ENCODE data around the gene HNRNPAB. TPM values are rescaled to one million over a fixed set of nuclear protein-coding genes. Genes with fewer than 3 reads are reported as not detected.
A peak's percentile ranks its signal among the peaks of the same experiment; 100 is the strongest.

Gene HNRNPAB
- total RNA-seq, 2 experiments from 2014 or later, result 185 to 215 TPM

GRCh38 chr5:178230879-178231538 is 26.7 kb downstream of the HNRNPAB start:
- no peaks in the 10 kb centered on the region for H3K9me3 Mint-ChIP-seq
- ChIA-PET CTCF (interaction anchor here (0.9 to 2.3 kb wide), 4 partner anchors 10 to 67 kb away, joined by 3 to 6 read pairs (median 4); no protein-coding TSS in a partner anchor), POLR2A (no interaction called here)
- no peak for DNase-seq
- peak overlapping the region; percentile 85 for H3K27ac Mint-ChIP-seq
- H3K27me3 Mint-ChIP-seq, result no peaks in the 10 kb centered on the region
- peak overlapping the region; percentile 83 for H3K4me3 Mint-ChIP-seq
- H3K4me1 Mint-ChIP-seq, result peaks cover 72% of the 10 kb centered on the region
- peaks cover 50% of the 10 kb centered on the region for H3K36me3 Mint-ChIP-seq (ENCODE audit: low read depth)

GRCh38 chr5:178231539-178232123 is 27.3 kb downstream of the HNRNPAB start:
- peaks cover 47% of the 10 kb centered on the region for H3K36me3 Mint-ChIP-seq (ENCODE audit: low read depth)
- ChIA-PET CTCF (interaction anchor here (0.7 to 2.3 kb wide), 4 partner anchors 18 to 67 kb away, joined by 3 to 6 read pairs (median 3); no protein-coding TSS in a partner anchor), POLR2A (no interaction called here)
- H3K4me1 Mint-ChIP-seq, result peaks cover 75% of the 10 kb centered on the region
- H3K27ac Mint-ChIP-seq, result peak overlapping the region; percentile 85
- no peaks in the 10 kb centered on the region for H3K27me3 Mint-ChIP-seq
- H3K9me3 Mint-ChIP-seq, result no peaks in the 10 kb centered on the region
- no peak for DNase-seq
- peak overlapping the region; percentile 83 for H3K4me3 Mint-ChIP-seq

- Mint-ChIP-seq H3K36me3 (ENCODE audit: low read depth) (peaks cover 40% of the 10 kb centered on the region), H3K27me3 (no peaks in the 10 kb centered on the region), H3K27ac (peak within 1 kb of the TSS; percentile 90), H3K9me3 (no peaks in the 10 kb centered on the region), H3K4me1 (peaks cover 79% of the 10 kb centered on the region), H3K4me3 (peak within 1 kb of the TSS; percentile 83)
- peak; percentile 68 for DNase-seq
- POLR2A ChIA-PET, result no interaction called here
- CTCF ChIA-PET, result interaction anchor here (0.7 to 2.3 kb wide), 2 partner anchors 19 to 68 kb away, joined by 3 to 6 read pairs; no protein-coding TSS in a partner anchor
These were observed 28.0 kb downstream of the HNRNPAB start, which contains the start of gene PHYKPL for GRCh38 chr5:178232124-178232919. Gene PHYKPL, minus strand, starts transcription at chr5:178232802. Its CDS starts 252 bp downstream, at chr5:178232550.

DNA sequence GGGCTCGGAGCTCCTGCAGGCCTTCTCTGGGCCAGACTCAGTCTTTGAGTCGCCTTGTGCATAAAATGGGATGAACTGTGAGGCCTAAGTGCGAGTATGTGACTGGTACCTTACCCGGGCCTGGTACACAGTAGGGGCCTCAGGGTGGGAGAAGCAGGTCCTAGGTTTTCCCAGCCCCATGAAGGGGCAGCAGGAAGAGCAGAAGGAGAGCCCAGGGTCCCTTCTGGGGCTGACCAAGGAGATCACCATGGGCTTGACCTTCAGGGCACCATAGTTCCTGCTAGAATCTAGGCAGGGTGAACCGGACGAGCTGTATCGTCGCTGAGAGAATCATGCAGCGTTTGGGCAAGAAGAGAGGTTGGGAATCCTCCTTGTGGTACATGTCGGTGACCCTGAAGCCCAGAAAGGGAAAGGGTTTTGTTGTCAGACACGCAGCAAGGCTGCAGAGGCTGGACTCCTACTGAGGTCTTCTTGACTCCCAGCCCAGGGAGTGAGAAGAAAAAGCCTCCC is 28.6 kb downstream of the HNRNPAB start:
- Mint-ChIP-seq H3K4me1 (peaks cover 79% of the 10 kb centered on the region), H3K36me3 (ENCODE audit: low read depth) (peaks cover 33% of the 10 kb centered on the region), H3K9me3 (no peaks in the 10 kb centered on the region), H3K27ac (peak overlapping the region; percentile 90), H3K27me3 (no peaks in the 10 kb centered on the region), H3K4me3 (peak overlapping the region; percentile 65)
- no peak for DNase-seq
- ChIA-PET CTCF (no interaction called here), POLR2A (no interaction called here)

DNA sequence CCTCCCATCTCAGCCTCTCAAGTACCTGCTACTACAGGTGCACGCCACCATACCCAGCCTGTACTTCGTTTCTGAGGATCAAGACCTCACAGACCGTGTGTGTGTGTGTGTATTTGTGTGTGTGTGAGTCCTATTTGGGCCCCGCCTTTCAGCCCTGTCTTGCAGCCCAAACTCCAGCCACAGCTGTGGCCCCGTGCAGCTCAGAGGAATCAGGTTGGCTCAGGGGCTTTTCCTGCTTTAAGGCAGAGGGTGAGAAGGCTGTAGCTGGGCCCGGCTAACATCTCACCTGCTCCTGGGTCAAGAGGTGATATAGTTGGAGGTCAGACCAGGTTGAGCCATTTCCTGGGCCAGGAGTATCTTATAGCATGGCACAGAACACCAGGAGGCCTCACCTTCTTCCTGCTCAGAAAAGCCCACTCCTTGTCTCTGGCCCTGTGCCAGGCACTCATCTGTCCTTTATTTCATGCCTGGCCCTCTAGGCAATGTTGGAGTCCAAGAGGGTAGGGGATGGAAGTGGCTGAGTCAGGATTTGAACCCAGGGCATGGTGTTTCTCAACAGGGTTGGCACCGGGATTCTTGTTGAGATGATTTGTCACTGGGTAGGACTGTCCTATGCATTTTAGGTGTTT is 29.9 kb downstream of the HNRNPAB start:
- Mint-ChIP-seq H3K27ac (peak overlapping the region; percentile 90), H3K27me3 (no peaks in the 10 kb centered on the region), H3K4me1 (peaks cover 84% of the 10 kb centered on the region), H3K9me3 (no peaks in the 10 kb centered on the region), H3K4me3 (no peak overlapping the region), H3K36me3 (ENCODE audit: low read depth) (peaks cover 26% of the 10 kb centered on the region)
- DNase-seq, result no peak
- ChIA-PET CTCF (interaction anchor here (0.6 to 2.0 kb wide), 6 partner anchors 10 to 1371 kb away, joined by 3 to 9 read pairs (median 4); partner anchors contain the start of gene COL23A1), POLR2A (no interaction called here)

GRCh38 chr5:178234750-178235587 is 30.6 kb downstream of the HNRNPAB start:
- no peaks in the 10 kb centered on the region for H3K27me3 Mint-ChIP-seq
- no peak overlapping the region for H3K4me3 Mint-ChIP-seq
- ChIA-PET POLR2A (no interaction called here), CTCF (interaction anchor here (0.6 to 2.0 kb wide), 6 partner anchors 9 to 1370 kb away, joined by 3 to 9 read pairs (median 4); partner anchors contain the start of gene COL23A1)
- H3K36me3 Mint-ChIP-seq (ENCODE audit: low read depth), result peaks cover 20% of the 10 kb centered on the region
- peaks cover 81% of the 10 kb centered on the region for H3K4me1 Mint-ChIP-seq
- H3K27ac Mint-ChIP-seq, result peak overlapping the region; percentile 72
- peak; percentile 81 for DNase-seq
- H3K9me3 Mint-ChIP-seq, result no peaks in the 10 kb centered on the region

DNA sequence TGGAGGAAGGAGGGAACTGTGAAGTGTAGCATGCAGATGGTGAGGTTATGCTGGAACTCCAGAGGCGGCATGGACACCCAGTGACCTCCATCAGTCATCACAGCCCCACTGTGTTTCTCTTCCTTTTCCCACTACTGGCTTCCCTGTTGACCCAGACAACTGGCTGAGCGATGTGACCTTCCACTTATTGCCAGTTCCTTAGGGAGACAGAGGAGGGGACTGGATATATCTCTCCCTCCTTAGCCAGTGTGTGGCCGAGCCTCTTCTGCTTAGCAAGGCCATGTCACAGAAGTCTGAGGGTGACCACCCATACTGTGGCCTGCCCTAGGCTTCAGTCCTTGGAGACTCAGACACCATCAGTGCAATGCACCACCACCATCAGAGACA is 31.2 kb downstream of the HNRNPAB start:
- peaks cover 14% of the 10 kb centered on the region for H3K36me3 Mint-ChIP-seq (ENCODE audit: low read depth)
- peaks cover 79% of the 10 kb centered on the region for H3K4me1 Mint-ChIP-seq
- H3K4me3 Mint-ChIP-seq, result no peak overlapping the region
- CTCF ChIA-PET, result interaction anchor here (0.6 to 2.0 kb wide), 8 partner anchors 8 to 1717 kb away, joined by 3 to 9 read pairs (median 4); partner anchors contain the start of gene COL23A1
- H3K27ac Mint-ChIP-seq, result peak overlapping the region; percentile 36
- POLR2A ChIA-PET, result no interaction called here
- no peak for DNase-seq
- no peaks in the 10 kb centered on the region for H3K27me3 Mint-ChIP-seq
- no peaks in the 10 kb centered on the region for H3K9me3 Mint-ChIP-seq

GRCh38 chr5:178236126-178236525 is 31.8 kb downstream of the HNRNPAB start:
- no peak for DNase-seq
- H3K9me3 Mint-ChIP-seq, result no peaks in the 10 kb centered on the region
- ChIA-PET CTCF (interaction anchor here (0.6 to 1.8 kb wide), 4 partner anchors 12 to 1717 kb away, joined by 3 to 4 read pairs (median 3); no protein-coding TSS in a partner anchor), POLR2A (no interaction called here)
- H3K4me3 Mint-ChIP-seq, result no peak overlapping the region
- H3K4me1 Mint-ChIP-seq, result peaks cover 79% of the 10 kb centered on the region
- H3K27ac Mint-ChIP-seq, result peak overlapping the region; percentile 31
- H3K36me3 Mint-ChIP-seq (ENCODE audit: low read depth), result peaks cover 9% of the 10 kb centered on the region
- no peaks in the 10 kb centered on the region for H3K27me3 Mint-ChIP-seq

DNA sequence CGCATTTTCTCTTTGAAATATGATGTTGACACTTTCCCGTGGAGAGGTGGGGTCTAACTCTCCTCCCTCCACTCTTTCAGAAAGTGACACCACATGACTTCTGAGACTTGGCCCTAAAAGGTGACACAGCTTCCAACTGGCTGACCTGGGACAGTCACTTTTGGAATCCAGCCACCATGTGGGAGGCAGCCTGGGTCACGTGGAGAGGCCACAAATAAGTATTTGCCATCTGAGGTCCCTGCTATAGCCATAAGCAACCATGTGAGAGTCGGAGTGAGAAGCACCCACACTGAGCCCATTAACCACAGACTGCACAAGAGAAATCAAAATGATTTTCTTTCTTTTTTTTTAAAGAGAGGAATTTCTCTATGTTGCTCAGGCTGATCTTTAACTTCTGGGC is 32.3 kb downstream of the HNRNPAB start:
- Mint-ChIP-seq H3K27ac (peak overlapping the region; percentile 94), H3K4me1 (peaks cover 79% of the 10 kb centered on the region), H3K9me3 (no peaks in the 10 kb centered on the region), H3K27me3 (no peaks in the 10 kb centered on the region), H3K4me3 (no peak overlapping the region), H3K36me3 (ENCODE audit: low read depth) (peaks cover 3% of the 10 kb centered on the region)
- DNase-seq, result no peak
- CTCF ChIA-PET, result interaction anchor here (0.8 to 1.8 kb wide), 2 partner anchors 12 to 1718 kb away, joined by 3 to 4 read pairs; no protein-coding TSS in a partner anchor
- POLR2A ChIA-PET, result no interaction called here

DNA sequence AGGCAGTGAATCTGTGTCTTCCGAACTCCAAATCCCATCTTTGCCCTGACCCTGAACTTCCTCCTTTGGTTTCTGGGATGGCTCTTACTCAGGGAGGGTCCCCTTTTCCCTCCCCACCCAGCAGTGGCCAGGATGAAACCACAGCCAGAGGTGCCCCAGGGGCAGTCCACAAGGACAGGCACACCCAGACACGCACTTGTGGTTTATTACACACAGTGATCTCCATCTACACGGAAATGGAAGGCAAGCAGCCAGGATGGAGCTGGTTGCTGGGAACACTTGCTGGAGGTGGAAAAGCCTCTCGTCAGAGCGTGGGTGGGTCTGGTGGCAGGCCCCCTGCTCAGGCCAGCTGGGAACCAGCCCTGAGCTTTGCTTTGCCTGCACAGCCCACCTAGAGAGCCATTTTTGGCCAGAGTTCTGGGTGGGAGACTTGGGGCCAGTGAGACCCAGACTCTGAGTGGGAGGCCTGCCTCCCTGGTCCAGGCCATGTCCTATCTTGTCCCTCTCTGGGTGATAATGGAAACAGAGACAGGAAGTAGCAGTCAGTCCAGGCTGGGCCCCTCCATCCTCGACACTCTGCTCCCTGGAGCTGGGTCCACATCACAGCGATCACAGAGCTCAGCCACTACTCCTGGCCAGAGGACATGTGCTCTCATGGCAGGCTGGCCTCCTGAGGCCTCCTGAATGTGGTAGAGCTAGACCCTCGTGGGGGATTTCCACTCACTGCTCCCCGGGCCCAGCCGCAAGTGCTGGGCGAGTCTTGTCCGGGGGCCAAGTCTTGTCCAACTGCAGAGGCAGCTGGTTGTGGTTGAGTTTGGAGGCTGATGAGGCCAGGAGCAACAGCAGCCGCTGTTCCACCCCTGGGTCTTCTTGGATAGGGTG is 33.3 kb downstream of the HNRNPAB start:
- ChIA-PET CTCF (interaction anchor here (0.6 to 2.2 kb wide), 4 partner anchors 10 to 813 kb away, joined by 3 to 6 read pairs (median 4); no protein-coding TSS in a partner anchor), POLR2A (no interaction called here)
- DNase-seq, result no peak
- Mint-ChIP-seq H3K27ac (peak overlapping the region; percentile 94), H3K9me3 (no peaks in the 10 kb centered on the region), H3K36me3 (ENCODE audit: low read depth) (no peaks in the 10 kb centered on the region), H3K27me3 (no peaks in the 10 kb centered on the region), H3K4me1 (peaks cover 84% of the 10 kb centered on the region), H3K4me3 (peak overlapping the region; percentile 27)

GRCh38 chr5:178238313-178238635 is 33.9 kb downstream of the HNRNPAB start:
- Mint-ChIP-seq H3K9me3 (no peaks in the 10 kb centered on the region), H3K27me3 (no peaks in the 10 kb centered on the region), H3K36me3 (ENCODE audit: low read depth) (no peaks in the 10 kb centered on the region), H3K4me3 (peak overlapping the region; percentile 27), H3K4me1 (peaks cover 81% of the 10 kb centered on the region), H3K27ac (peak overlapping the region; percentile 94)
- ChIA-PET POLR2A (no interaction called here), CTCF (interaction anchor here (1.4 to 2.2 kb wide), 2 partner anchors 11 to 37 kb away, joined by 3 to 6 read pairs; no protein-coding TSS in a partner anchor)
- no peak for DNase-seq

All from activated CD4-positive, alpha-beta T cell treated with anti-CD3 and anti-CD28 coated beads, Interleukin-2, amount 10 ng/mL, durations not matched to agents 7 days and 5 days (primary cell).